GM19324 (cell line): ENCODE measurements around the gene KIF18B.
"Not testable (repeated sequence)": the region's sequence is repeated elsewhere in the genome, so short reads cannot be mapped to it uniquely, and the experiment has no call there.

ENCODE experiments used
- ATAC-seq: cut with Tn5 transposase; IDR thresholded peaks from one replicate; pipeline ENCODE4 v1.9.1; 2021; ENCODE audit warnings: mild to moderate bottlenecking, moderate library complexity; ENCODE audit not compliant: unreplicated experiment, low FRiP score

The KIF18B gene

DNA sequence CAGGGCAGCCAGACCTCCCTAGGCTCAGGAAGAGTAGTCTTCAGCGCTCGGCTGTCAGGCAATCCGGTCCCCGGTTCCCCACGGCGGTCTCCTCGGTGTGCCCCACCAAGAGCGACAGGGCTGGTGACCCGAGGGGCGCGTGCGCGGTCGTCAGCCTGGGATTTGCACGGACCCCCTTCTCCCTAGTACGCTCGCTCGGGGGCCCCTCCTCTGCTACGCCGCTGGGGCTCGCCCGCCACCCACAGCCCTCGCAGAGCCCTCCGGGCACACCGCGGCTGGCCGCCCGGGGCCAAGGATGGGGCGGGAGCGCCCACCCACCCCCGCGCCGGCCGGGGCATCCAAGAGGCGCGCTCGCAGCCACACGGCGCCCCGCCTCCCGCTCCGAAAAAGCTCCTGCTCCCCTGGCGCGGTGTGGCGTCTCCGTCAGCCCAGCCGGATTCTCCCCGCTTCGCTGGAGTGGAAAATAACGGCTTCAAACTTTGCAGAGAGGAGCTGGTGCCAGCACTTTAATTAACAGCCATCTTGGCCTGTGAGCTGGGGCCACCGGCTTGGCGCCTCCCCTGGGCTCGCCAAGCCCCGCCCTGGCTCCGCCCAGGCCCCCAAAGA, 22.7 kb upstream of the KIF18B start:
- ATAC-seq, result no peak

DNA sequence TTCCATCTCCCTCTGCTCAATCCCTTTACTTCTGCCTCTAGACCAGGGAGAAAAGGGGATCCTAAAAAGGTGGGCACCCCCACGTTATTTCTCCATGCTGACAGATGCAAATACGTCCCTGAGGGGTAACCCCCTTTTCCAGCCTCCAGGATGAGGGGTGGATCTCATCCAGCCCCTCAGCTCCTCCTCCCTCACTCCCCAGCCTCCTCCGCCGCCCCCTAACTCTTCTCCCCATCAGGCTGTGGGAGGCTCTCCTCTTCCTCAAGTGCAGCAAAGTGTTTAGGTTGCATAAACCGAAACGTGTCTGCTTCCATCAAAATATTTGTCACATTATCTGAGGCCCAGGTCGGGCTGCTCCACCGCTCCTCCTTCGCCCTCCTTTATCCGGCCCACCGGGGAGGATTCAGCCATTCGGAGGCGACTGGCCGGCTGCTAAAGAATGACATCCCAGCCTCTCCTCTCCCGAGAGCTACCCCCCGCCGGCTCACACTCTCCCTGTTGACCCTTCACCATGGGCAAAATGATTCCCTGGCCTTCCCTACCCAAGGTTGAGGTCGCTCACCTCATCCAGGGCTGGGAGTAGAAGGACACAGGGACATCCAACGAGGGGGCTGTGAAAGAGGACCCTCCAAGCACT, 21.7 kb upstream of the KIF18B start:
- ATAC-seq, result no peak

DNA sequence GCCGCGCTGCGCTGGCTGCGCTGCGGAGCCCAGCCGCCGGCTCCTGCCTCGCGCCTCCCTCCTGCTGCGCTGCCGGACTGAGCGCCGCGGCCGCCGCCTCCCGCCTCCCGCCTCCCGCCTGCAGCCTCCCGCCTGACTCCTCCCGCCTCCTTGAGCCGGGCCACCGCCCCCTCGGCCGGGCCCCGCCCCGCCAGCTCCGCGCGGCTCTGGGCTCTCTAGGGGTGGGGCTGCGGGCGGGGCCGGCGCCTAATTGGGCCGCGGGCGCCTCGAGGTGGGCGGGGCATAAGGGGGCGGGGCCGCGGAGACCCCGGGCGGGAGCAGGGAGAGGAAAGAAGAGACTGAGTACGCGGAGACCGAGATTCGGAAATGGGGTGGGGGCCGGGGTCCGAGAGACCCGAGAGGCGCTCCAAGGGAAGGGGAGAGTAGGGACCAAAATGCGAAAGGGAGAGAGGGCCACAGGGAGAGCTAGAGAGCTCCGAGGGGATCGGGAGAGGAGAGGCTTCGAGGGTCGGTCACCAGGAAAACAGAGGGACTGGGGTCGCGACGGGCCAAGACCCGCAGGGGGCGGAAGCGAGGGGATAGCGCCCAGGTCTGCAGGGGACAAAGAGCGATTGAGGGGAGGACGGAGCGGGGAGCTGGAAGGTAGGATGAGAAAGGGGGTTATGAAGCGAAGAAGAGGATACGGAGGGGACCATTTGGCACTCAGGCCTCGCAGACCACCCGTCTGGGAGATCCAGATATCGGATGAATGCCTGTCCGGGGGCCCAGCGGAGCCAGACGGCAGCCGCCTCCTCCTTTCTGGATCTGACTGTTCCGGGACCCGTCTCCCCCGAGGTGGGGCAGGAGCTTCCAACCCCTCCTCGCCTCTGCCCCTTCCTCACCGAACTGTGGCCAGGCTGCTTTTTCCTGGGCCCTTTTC, 20.9 kb upstream of the KIF18B start, which contains the start of gene C1QL1:
TSS of gene C1QL1 (minus strand) at position 79 of the 919 bp plus-strand sequence. CDS start 255 bp downstream, outside the sequence.
- ATAC-seq, result peak; percentile 87

- ATAC-seq, result peak; percentile 5
Observed at GRCh38 chr17:44967907-44968224, 20.3 kb upstream of the KIF18B start.

DNA sequence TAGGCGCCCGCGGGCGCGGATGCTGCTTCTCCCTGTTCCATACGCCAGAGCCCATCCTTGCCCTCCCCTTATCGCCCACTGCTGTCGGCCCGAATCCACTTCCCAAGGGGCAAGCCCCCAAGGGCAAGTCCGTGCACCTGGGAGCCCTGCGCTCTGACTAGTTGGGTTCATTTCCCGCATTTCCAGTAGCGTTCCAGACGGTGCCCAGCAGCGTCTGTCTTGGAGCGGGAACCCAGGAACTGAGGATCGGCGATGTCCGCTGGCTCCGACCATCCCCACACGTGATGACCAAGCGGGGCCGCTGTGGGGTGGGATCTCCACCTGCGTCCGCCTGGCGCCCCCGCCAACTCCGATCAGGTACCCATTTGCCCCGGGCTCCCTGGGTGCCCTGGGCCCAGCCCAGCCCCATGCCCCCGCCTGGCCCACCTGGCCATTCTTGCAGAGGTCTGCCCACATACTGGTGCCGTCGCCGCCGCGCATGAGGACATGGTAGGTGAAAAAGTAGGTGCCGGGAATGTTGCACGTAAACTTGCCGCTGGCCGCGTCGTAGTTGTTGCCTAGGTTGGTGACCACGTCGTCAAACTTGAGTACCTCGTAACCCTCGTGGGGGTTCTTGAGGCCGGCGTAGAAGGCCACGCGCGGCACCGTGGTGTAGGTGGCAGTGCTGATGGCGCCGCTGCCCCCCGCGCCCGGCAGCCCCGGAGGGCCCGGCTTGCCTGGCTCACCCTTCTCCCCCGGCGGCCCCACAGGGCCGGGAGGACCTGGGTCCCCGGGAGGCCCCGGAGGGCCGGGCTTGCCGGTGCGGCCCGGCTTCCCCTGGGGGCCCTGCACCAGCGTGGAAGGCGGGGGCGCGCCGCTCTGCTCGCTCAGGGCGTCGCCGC, 19.7 kb upstream of the KIF18B start:
- ATAC-seq, result no peak

- no peak for ATAC-seq
Observed at GRCh38 chr17:44966348-44967025, 18.9 kb upstream of the KIF18B start.

- no peak for ATAC-seq
Observed at GRCh38 chr17:44965481-44966234, 18.1 kb upstream of the KIF18B start.

DNA sequence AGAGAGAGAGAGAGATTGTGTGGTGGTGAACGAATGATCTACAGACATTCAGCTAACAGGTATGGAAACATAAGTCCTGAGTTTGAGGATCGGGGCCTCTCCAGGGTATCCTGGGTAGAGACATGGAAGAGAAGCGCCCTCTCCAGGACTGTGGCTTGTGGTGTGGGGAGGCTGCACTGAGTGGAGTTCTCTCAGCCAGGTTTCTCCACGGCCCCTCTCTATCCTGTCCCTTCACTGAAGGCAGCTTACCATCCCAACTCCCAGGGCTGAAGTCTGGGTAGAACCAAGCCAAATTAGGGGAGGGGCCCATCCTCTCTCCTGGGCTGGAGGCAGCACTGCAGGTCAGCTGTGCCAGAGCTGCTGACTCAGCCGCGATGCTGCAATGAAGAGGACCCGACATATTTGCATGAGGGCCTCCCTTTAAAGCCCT, 14.4 kb upstream of the KIF18B start:
- ATAC-seq, result no peak

DNA sequence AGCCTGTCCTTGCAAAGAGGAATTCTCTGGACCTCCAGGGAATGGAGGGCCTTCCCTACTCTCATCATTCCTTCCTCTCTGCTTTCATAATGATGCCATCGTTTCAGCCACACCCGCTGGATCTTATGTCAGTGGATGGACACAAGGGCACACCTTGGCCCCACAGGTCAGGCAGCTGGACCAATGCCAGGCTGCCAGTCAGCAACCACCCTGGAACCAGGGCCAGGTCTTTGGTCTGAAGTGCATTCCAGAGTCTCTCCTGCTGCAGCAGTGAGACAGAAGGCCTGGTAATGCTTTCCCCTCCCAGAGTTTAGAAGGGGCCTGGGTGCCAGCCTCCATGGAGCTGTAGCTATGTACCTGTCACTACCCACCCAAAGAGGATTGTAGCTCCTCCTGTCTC, 13.1 kb upstream of the KIF18B start:
- ATAC-seq, result no peak

DNA sequence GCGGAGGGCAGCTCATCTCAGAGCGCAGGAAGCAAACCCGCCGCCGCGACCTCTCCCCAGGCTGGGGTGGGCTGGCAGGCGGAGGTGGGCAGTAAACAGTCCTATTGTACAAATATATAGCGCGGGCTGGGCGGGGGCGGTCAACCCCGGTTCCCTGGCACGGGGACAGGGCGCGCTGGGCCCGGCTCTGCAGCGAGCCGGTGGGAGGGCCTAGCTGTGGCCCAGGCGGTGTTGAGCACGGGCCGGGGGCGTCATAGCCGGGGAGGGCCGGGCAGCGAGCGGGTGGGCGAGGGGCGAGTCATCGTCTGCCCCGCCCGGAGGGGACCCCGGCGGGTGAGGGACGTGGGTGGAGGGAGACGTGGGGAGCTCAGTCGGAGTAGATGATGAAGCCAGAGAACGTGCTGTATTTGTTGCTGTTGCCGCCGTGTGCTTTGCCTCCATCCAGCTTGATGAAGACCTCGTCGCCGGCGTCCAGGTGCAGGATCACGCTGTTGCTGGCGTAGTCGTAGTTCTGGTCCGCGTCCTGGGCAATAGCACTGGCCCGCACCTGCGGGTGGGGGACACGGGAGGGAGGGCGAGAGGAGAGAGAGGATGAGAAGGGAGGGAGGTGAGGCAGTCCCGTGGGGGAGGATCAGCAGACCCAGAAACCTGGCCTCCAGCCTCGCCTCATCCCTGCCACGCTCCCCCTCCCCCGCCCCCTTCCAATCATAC, 12.4 kb upstream of the KIF18B start:
- no peak for ATAC-seq

DNA sequence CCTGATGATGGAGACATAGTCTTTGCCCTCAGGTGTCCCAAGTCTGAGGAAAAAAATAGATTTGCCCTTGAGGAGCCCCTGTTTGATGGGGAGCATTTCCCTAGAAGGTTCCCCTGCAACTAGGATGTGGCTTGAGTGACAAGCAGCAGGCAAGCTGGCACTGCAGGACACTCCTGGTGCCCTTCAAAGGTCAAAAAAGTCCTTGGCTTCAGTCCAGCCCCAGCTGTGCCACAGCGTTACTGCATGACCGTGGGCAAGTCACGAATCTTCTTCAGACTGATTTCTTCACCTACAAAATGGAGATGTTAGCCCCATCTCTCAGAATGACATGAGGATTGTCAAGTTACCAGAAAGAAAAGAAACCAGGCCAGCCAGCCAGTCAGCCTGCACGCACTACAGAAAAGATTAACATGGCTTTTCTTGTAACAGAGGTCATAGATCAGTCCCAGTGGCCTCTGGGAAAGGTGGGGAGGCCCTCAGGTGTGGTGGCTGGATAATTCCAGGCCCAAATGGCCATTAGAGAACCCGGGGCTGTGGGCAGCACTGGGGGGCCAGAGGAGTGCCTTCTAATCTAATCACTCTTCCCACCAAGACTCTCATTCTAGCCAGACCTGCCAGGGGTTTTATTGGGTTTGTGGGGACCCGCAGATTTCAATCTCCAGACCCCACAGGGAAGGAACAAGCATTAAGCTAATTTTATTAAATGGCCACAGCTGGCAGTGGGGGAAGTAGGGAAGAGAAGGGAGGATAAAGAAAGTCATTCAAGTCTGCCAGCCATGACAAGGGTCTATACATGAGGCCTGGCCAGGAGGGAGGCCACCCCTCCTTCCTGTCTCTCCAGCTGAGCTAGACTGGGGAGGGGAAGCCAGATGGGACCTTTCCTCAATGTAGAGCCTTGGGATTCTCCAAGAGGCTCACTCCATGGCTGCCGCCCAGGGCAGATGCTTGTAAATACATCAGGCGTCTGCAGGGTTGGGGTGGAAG, 9.7 kb upstream of the KIF18B start:
- no peak for ATAC-seq

DNA sequence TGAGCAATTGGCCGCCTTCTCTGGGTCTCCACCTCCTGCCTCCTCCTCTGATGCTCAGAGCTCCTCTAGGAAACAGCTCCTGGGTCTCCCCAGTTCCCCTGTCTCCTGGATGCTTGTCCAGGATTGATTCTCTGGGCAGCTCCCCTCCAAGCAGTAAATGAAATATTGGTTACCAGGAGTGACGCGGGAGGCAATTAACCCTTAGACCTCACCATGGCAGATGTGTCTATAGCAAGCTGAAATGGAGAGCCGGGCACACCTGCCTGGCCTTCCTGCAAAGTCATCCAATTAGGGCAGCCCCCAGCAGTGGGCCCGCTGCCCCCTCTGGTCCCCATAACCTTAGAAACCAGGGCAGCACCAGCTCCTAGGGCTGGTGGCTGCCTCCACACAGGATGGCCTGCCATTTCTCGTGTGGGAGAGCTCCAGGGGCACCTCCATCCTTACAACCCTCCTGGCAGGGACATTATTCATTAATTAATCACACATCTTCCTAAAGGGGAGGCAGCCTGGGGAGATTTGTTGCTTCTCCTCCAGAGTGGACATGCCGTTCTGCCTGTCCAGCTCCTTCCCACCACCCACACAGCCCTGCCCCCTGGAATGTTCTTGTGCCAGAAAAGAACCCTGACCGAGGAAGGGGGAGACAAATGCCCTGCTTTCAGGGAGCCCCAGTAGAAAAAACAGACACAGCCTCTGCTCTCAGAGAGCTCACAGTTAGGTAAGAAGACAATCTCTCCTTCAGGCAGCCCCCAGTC, 8.3 kb upstream of the KIF18B start:
- no peak for ATAC-seq

DNA sequence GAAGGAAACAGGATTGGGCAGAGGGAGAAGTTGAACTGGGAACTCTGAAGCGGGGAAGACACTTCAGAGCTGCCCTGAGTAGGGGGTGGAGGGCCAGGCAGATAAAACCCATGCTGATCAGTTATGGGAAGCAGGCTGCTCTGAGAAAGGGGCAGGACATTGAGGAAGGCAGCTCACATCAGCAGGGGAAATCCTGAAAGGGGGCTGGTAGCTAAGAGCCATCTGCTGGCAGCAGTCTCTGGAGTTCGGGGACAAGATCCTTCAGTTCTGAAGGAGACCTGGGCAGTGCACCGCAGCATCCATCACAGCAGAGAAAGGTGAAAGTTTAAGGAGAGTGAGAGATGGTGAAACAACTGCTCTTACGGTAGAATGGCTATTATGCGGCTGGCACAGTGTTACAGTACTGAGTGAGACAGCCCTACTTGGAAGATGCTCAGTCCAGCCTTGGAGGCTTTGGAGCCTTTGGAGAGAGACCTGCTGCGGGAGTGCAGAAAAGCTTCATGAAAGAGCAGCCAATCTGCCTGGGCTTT, 5.4 kb upstream of the KIF18B start:
- no peak for ATAC-seq

GRCh38 chr17:44948315-44948795, 782 bp upstream of the KIF18B start:
- ATAC-seq, result no peak

DNA sequence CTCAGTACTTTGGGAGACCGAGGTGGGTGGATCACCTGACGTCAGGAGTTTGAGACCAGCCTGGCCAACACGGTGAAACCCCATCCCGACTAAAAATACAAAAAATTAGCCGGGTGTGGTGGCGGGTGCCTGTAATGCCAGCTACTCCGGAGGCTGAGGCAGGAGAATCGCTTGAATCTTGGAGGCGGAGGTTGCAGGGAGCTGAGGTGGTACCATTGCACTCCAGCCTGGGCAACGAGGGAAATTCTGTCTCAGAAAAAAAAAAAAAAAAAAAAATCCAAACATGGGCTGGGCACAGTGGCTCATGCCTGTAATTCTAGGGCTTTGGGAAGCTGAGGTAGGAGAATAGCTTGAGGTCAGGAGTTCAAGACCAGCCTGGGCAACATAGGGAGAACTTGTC, 1.9 kb downstream of the KIF18B start:
- not testable (repeated sequence) for ATAC-seq

DNA sequence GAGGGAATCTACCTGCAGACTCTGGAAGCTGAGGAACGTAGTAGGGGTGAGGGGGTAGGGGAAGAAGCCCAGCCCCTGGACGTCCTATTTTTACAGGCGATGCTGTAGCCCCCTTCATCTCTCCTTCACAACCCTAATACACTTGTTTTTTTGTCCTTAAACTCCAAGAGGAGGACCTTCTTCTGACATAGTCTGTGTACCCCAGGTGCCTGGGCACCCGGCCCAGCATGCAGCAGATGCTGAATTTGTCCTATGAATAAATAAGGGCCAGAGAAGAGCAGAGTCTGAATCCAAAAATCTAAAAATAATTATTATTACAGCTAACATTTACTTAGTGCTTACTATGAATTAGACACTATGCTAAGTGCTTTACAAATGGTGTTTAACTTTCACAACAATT, 5.1 kb downstream of the KIF18B start:
- no peak for ATAC-seq
